WTC11 (cell line): ENCODE results near the gene TEDC2. TPM values are rescaled to one million over a fixed set of nuclear protein-coding genes. Genes with fewer than 3 reads are reported as not detected.

Source experiments
- ATAC-seq: fragments of 200-7000 bp; cut with Tn5 transposase; 2 replicates; pipeline ENCODE4 v1.10.0; 2021; ENCODE audit warnings: mild to moderate bottlenecking, moderate library complexity
- Bru-seq: library from RNA; stranded (reverse); fragments of 400-500 nt; gene quantifications from one replicate; lab custom pipeline; 2021; lab: Mats Ljungman, UMichigan
- CTCF ChIA-PET: fragments of 300-600 bp; sonication (Branson Sonifier 250); formaldehyde crosslinking; loops from one replicate; lab custom pipeline; 2021; ENCODE audit warnings: antibody characterized with exemption; lab: Charles Lee
- POLR2A ChIA-PET: fragments of 350-600 bp; sonication (Branson Sonifier 250); formaldehyde crosslinking; loops from one replicate; lab custom pipeline; 2021; ENCODE audit warnings: antibody characterized with exemption; lab: Charles Lee
- DNase-seq: peaks from one replicate; pipeline ENCODE4 v3.0.0; 2021; ENCODE audit warnings: low spot score
- H3K27ac Mint-ChIP-seq: 2 replicates; pipeline ENCODE4 v1.8.0; 2021; ENCODE audit warnings: mixed read lengths
- H3K27me3 Mint-ChIP-seq: 2 replicates; pipeline ENCODE4 v1.8.0; 2021; ENCODE audit warnings: low read depth, mild to moderate bottlenecking, moderate library complexity, mixed read lengths
- H3K36me3 Mint-ChIP-seq: 2 replicates; pipeline ENCODE4 v1.8.0; 2021; ENCODE audit warnings: mixed read lengths
- H3K4me1 Mint-ChIP-seq: 2 replicates; pipeline ENCODE4 v1.8.0; 2022; ENCODE audit warnings: mixed read lengths
- H3K4me3 Mint-ChIP-seq: 2 replicates; pipeline ENCODE4 v1.8.0; 2021; ENCODE audit warnings: mild to moderate bottlenecking, moderate library complexity, mixed read lengths
- H3K9me3 Mint-ChIP-seq: 2 replicates; pipeline ENCODE4 v1.8.0; 2021; ENCODE audit warnings: mixed read lengths
- ATF1 ChIP-seq: sonication (generic); formaldehyde crosslinking; IDR thresholded peaks from 2 replicates; pipeline ENCODE4 v1.8.1; 2023; ENCODE audit warnings: mild to moderate bottlenecking, moderate library complexity, missing genetic modification reagents
- ELF4 ChIP-seq: sonication (generic); formaldehyde crosslinking; IDR thresholded peaks from 2 replicates; pipeline ENCODE4 v1.8.1; 2022; ENCODE audit warnings: low read depth, mild to moderate bottlenecking, moderate library complexity, missing genetic modification reagents
- ESRRA ChIP-seq: sonication (generic); formaldehyde crosslinking; IDR thresholded peaks from 2 replicates; pipeline ENCODE4 v1.8.1; 2022; ENCODE audit warnings: mild to moderate bottlenecking, missing genetic modification reagents, borderline replicate concordance
- FOXJ3 ChIP-seq: sonication (generic); formaldehyde crosslinking; IDR thresholded peaks from 2 replicates; pipeline ENCODE4 v1.9.0; 2021; ENCODE audit warnings: missing genetic modification reagents, mild to moderate bottlenecking, borderline replicate concordance
- GABPB1 ChIP-seq: sonication (generic); formaldehyde crosslinking; IDR thresholded peaks from 2 replicates; pipeline ENCODE4 v1.8.1; 2023; ENCODE audit warnings: mild to moderate bottlenecking, missing genetic modification reagents
- JUN ChIP-seq: sonication (generic); formaldehyde crosslinking; IDR thresholded peaks from 2 replicates; pipeline ENCODE4 v1.8.0; 2023; ENCODE audit warnings: mild to moderate bottlenecking, missing genetic modification reagents
- NFATC4 ChIP-seq: fragments of 250-450 bp; sonication (Bioruptor Pico); IDR thresholded peaks from 2 replicates; pipeline ENCODE4 v1.9.0; 2021; ENCODE audit warnings: mild to moderate bottlenecking
- RORB ChIP-seq: fragments of 250-450 bp; sonication (Bioruptor Pico); IDR thresholded peaks from 2 replicates; pipeline ENCODE4 v1.9.0; 2021; ENCODE audit warnings: mild to moderate bottlenecking
- SMAD3 ChIP-seq: sonication (generic); formaldehyde crosslinking; IDR thresholded peaks from 2 replicates; pipeline ENCODE4 v1.8.0; 2022; ENCODE audit warnings: missing genetic modification reagents, mild to moderate bottlenecking, borderline replicate concordance
- SOX15 ChIP-seq: fragments of 250-450 bp; sonication (Bioruptor Pico); IDR thresholded peaks from 2 replicates; pipeline ENCODE4 v1.9.0; 2021; ENCODE audit warnings: mild to moderate bottlenecking
- SP1 ChIP-seq: sonication (generic); formaldehyde crosslinking; conservative IDR thresholded peaks from 2 replicates; pipeline ENCODE4 v1.8.1; 2022; ENCODE audit warnings: missing genetic modification reagents
- TEAD1 ChIP-seq: sonication (generic); formaldehyde crosslinking; IDR thresholded peaks from 2 replicates; pipeline ENCODE4 v1.8.0; 2022; ENCODE audit warnings: mild to moderate bottlenecking, missing genetic modification reagents
- TP53 ChIP-seq: sonication (generic); formaldehyde crosslinking; IDR thresholded peaks from 2 replicates; pipeline ENCODE4 v1.8.1; 2023; ENCODE audit warnings: mild to moderate bottlenecking, missing genetic modification reagents
- ZBTB21 ChIP-seq: sonication (generic); formaldehyde crosslinking; IDR thresholded peaks from 2 replicates; pipeline ENCODE4 v1.8.1; 2023; ENCODE audit warnings: mild to moderate bottlenecking, missing genetic modification reagents, borderline replicate concordance
- ZNF138 ChIP-seq: sonication (generic); formaldehyde crosslinking; conservative IDR thresholded peaks from 2 replicates; pipeline ENCODE4 v1.8.1; 2022; ENCODE audit warnings: mild to moderate bottlenecking, moderate library complexity, missing genetic modification reagents
- long read RNA-seq, 3 experiments: library from RNA in 1 of 3; library from capped mRNA in 1 of 3; library from polyadenylated mRNA in 1 of 3; unstranded in 2 of 3; stranded (forward) in 1 of 3; transcript quantifications; one replicate each; pipeline ENCODE4 v2.0.0, GENCODE V29; 2021
- total RNA-seq: library from RNA; stranded (reverse); gene quantifications from 3 replicates; pipeline ENCODE4 v1.2.3, GENCODE V29; 2021
- TF ChIP-seq, protein P1 (sequence below): sonication (generic); formaldehyde crosslinking; IDR thresholded peaks from 2 replicates; pipeline ENCODE4 v1.8.1; 2023; ENCODE audit warnings: mild to moderate bottlenecking, missing genetic modification reagents, borderline replicate concordance
- TF ChIP-seq, protein P2 (sequence below): sonication (generic); formaldehyde crosslinking; conservative IDR thresholded peaks from 2 replicates; pipeline ENCODE4 v1.8.1; 2022; ENCODE audit warnings: mild to moderate bottlenecking, missing genetic modification reagents
- TF ChIP-seq, protein P3 (sequence below): sonication (generic); formaldehyde crosslinking; IDR thresholded peaks from 2 replicates; pipeline ENCODE4 v1.8.0; 2022; ENCODE audit warnings: mild to moderate bottlenecking, missing genetic modification reagents
- TF ChIP-seq, protein P4 (sequence below): sonication (generic); formaldehyde crosslinking; IDR thresholded peaks from 2 replicates; pipeline ENCODE4 v1.8.0; 2023; ENCODE audit warnings: mild to moderate bottlenecking, missing genetic modification reagents
- TF ChIP-seq, protein P5 (sequence below): sonication (generic); formaldehyde crosslinking; IDR thresholded peaks from 2 replicates; pipeline ENCODE4 v1.8.0; 2023; ENCODE audit warnings: missing genetic modification reagents, mild to moderate bottlenecking, borderline replicate concordance

Gene TEDC2, protein sequence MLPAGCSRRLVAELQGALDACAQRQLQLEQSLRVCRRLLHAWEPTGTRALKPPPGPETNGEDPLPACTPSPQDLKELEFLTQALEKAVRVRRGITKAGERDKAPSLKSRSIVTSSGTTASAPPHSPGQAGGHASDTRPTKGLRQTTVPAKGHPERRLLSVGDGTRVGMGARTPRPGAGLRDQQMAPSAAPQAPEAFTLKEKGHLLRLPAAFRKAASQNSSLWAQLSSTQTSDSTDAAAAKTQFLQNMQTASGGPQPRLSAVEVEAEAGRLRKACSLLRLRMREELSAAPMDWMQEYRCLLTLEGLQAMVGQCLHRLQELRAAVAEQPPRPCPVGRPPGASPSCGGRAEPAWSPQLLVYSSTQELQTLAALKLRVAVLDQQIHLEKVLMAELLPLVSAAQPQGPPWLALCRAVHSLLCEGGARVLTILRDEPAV
- total RNA-seq (51.7 to 61.6 TPM (median 51.9 TPM) in 3 replicates), Bru-seq, nascent RNA (percentile 65 among the genes with signal in this experiment)
- long read RNA-seq, experiment 1, transcript TEDC2-202 (9 exons, 1,709 nt), result minor isoform, 14 of 121 reads
- long read RNA-seq, experiment 1, transcript TEDC2-210 (9 exons, 1,911 nt), result minor isoform, 11 of 121 reads
- long read RNA-seq, experiment 1, transcript TEDC2-213 (8 exons, 2,156 nt), result minor isoform, 5 of 121 reads
- long read RNA-seq, experiment 1, transcript TEDC2-201 (10 exons, 1,662 nt), result major isoform, 30 of 121 reads
- long read RNA-seq, experiment 1, partial matches to known transcripts, result 30 of 121 reads
- long read RNA-seq, experiment 1, other reads (novel, unspliced or antisense), result 31 of 121 reads
- long read RNA-seq, experiment 2, transcript TEDC2-201 (10 exons, 1,662 nt), result major isoform, 18 of 60 reads
- long read RNA-seq, experiment 2, transcript TEDC2-202 (9 exons, 1,709 nt), result minor isoform, 5 of 60 reads
- long read RNA-seq, experiment 2, partial matches to known transcripts, result 15 of 60 reads
- long read RNA-seq, experiment 2, other reads (novel, unspliced or antisense), result 18 of 60 reads
- long read RNA-seq, experiment 3, transcript TEDC2-201 (10 exons, 1,662 nt), result major isoform, 26 of 55 reads
- long read RNA-seq, experiment 3, partial matches to known transcripts, result 7 of 55 reads
- long read RNA-seq, experiment 3, other reads (novel, unspliced or antisense), result 20 of 55 reads

DNA sequence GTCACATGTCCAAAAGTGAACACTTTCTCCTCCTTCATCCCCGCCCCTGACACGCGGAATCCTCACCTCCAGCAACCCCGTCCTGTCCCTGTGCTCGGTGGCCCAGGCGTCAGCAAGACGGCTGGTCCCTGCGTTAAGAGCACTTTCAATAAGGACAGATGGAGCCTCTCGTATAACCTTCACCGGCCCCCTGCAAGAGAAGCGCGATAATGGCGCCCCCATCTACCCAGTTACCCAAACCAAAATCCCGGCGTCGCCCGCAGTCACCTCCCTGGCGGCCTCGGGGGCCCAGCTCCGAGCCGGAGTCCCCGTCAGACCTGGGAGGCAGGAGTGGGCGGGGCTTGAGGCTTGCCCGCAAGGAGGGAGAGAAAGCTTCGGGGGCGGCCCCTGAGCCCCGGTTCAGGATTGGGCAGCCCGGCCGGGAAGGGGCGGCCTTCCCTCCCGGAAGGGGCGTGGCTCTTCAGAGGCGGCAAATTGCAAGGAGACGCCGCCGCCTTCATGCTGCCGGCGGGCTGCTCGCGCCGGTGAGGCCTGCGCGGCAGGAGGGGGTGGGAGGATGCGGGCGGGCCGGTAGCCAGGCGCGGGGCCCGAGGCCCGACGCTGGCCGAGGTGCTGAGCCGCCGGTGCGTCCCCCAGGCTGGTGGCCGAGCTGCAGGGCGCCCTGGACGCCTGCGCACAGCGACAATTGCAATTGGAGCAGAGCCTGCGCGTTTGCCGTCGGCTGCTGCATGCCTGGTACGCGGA lies at the start of gene TEDC2:
Gene TEDC2 (plus strand): TSS at position 463 of the 744 bp plus-strand sequence. CDS start 36 bp downstream, at position 499.
- H3K4me3 Mint-ChIP-seq, result peak within 1 kb of the TSS; percentile 90
- ChIA-PET POLR2A (interaction anchor here (0.7 to 2.4 kb wide), 9 partner anchors 10 to 199 kb away, joined by 3 to 15 read pairs (median 5); partner anchors contain the start of genes AMDHD2 and TBC1D24), CTCF (interaction anchor here (0.6 to 3.8 kb wide), 14 partner anchors 9 to 467 kb away, joined by 3 to 42 read pairs (median 4); partner anchors contain the start of genes ABCA3, CCNF, CEMP1 and ECI1)
- H3K9me3 Mint-ChIP-seq, result no peaks in the 10 kb centered on the region
- peaks cover 10% of the 10 kb centered on the region for H3K4me1 Mint-ChIP-seq
- H3K27ac Mint-ChIP-seq, result peak within 1 kb of the TSS; percentile 76
- DNase-seq (peak; percentile 99), ATAC-seq (peak; percentile 96)
- no peaks in the 10 kb centered on the region for H3K27me3 Mint-ChIP-seq
- peaks cover 28% of the 10 kb centered on the region for H3K36me3 Mint-ChIP-seq
- TF ChIP-seq NFATC4 (CRISPR knock-in tag), result no peak
- no peak for TF ChIP-seq SOX15
- TF ChIP-seq, protein P1, sequence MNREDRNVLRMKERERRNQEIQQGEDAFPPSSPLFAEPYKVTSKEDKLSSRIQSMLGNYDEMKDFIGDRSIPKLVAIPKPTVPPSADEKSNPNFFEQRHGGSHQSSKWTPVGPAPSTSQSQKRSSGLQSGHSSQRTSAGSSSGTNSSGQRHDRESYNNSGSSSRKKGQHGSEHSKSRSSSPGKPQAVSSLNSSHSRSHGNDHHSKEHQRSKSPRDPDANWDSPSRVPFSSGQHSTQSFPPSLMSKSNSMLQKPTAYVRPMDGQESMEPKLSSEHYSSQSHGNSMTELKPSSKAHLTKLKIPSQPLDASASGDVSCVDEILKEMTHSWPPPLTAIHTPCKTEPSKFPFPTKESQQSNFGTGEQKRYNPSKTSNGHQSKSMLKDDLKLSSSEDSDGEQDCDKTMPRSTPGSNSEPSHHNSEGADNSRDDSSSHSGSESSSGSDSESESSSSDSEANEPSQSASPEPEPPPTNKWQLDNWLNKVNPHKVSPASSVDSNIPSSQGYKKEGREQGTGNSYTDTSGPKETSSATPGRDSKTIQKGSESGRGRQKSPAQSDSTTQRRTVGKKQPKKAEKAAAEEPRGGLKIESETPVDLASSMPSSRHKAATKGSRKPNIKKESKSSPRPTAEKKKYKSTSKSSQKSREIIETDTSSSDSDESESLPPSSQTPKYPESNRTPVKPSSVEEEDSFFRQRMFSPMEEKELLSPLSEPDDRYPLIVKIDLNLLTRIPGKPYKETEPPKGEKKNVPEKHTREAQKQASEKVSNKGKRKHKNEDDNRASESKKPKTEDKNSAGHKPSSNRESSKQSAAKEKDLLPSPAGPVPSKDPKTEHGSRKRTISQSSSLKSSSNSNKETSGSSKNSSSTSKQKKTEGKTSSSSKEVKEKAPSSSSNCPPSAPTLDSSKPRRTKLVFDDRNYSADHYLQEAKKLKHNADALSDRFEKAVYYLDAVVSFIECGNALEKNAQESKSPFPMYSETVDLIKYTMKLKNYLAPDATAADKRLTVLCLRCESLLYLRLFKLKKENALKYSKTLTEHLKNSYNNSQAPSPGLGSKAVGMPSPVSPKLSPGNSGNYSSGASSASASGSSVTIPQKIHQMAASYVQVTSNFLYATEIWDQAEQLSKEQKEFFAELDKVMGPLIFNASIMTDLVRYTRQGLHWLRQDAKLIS (CRISPR knock-in tag), result no peak
- TF ChIP-seq SMAD3, result no peak
- TF ChIP-seq TEAD1 (CRISPR knock-in tag), result peak; percentile 46; the same call in 1 of the 2 replicates
- TF ChIP-seq FOXJ3 (CRISPR knock-in tag), result no peak
- peak; percentile 28; the same call in 1 of the 2 replicates for TF ChIP-seq ESRRA
- 0 out of 2 replicates have a peak, but pooled peaks have one; percentile 42 for TF ChIP-seq GABPB1 (CRISPR knock-in tag)
- no peak for TF ChIP-seq RORB
- TF ChIP-seq, protein P2, sequence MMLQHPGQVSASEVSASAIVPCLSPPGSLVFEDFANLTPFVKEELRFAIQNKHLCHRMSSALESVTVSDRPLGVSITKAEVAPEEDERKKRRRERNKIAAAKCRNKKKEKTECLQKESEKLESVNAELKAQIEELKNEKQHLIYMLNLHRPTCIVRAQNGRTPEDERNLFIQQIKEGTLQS (CRISPR knock-in tag), result no peak
- TF ChIP-seq JUN, result peak; percentile 84
- TF ChIP-seq ATF1, result 0 out of 2 replicates have a peak, but pooled peaks have one; percentile 45
- TF ChIP-seq, protein P3, sequence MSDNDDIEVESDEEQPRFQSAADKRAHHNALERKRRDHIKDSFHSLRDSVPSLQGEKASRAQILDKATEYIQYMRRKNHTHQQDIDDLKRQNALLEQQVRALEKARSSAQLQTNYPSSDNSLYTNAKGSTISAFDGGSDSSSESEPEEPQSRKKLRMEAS (CRISPR knock-in tag), result peak; percentile 61; the same call in 1 of the 2 replicates
- TF ChIP-seq, protein P4, sequence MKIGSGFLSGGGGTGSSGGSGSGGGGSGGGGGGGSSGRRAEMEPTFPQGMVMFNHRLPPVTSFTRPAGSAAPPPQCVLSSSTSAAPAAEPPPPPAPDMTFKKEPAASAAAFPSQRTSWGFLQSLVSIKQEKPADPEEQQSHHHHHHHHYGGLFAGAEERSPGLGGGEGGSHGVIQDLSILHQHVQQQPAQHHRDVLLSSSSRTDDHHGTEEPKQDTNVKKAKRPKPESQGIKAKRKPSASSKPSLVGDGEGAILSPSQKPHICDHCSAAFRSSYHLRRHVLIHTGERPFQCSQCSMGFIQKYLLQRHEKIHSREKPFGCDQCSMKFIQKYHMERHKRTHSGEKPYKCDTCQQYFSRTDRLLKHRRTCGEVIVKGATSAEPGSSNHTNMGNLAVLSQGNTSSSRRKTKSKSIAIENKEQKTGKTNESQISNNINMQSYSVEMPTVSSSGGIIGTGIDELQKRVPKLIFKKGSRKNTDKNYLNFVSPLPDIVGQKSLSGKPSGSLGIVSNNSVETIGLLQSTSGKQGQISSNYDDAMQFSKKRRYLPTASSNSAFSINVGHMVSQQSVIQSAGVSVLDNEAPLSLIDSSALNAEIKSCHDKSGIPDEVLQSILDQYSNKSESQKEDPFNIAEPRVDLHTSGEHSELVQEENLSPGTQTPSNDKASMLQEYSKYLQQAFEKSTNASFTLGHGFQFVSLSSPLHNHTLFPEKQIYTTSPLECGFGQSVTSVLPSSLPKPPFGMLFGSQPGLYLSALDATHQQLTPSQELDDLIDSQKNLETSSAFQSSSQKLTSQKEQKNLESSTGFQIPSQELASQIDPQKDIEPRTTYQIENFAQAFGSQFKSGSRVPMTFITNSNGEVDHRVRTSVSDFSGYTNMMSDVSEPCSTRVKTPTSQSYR (CRISPR knock-in tag), result 0 out of 2 replicates have a peak, but pooled peaks have one; percentile 7
- no peak for TF ChIP-seq ZBTB21
- TF ChIP-seq ZNF138 (CRISPR knock-in tag), result no peak
- no peak; the same call in 1 of the 2 replicates for TF ChIP-seq ELF4 (CRISPR knock-in tag)
- peak; percentile 80; the same call in 1 of the 2 replicates for TF ChIP-seq TP53 (CRISPR knock-in tag)
- TF ChIP-seq SP1 (CRISPR knock-in tag), result peak; percentile 90
- TF ChIP-seq, protein P5, sequence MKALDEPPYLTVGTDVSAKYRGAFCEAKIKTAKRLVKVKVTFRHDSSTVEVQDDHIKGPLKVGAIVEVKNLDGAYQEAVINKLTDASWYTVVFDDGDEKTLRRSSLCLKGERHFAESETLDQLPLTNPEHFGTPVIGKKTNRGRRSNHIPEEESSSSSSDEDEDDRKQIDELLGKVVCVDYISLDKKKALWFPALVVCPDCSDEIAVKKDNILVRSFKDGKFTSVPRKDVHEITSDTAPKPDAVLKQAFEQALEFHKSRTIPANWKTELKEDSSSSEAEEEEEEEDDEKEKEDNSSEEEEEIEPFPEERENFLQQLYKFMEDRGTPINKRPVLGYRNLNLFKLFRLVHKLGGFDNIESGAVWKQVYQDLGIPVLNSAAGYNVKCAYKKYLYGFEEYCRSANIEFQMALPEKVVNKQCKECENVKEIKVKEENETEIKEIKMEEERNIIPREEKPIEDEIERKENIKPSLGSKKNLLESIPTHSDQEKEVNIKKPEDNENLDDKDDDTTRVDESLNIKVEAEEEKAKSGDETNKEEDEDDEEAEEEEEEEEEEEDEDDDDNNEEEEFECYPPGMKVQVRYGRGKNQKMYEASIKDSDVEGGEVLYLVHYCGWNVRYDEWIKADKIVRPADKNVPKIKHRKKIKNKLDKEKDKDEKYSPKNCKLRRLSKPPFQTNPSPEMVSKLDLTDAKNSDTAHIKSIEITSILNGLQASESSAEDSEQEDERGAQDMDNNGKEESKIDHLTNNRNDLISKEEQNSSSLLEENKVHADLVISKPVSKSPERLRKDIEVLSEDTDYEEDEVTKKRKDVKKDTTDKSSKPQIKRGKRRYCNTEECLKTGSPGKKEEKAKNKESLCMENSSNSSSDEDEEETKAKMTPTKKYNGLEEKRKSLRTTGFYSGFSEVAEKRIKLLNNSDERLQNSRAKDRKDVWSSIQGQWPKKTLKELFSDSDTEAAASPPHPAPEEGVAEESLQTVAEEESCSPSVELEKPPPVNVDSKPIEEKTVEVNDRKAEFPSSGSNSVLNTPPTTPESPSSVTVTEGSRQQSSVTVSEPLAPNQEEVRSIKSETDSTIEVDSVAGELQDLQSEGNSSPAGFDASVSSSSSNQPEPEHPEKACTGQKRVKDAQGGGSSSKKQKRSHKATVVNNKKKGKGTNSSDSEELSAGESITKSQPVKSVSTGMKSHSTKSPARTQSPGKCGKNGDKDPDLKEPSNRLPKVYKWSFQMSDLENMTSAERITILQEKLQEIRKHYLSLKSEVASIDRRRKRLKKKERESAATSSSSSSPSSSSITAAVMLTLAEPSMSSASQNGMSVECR (CRISPR knock-in tag), result 0 out of 2 replicates have a peak, but pooled peaks have one; percentile 65
